ENCODE results near the gene ABTB2. TPM values are rescaled to one million over a fixed set of nuclear protein-coding genes. Genes with fewer than 3 reads are reported as not detected.

The ABTB2 gene
- total and polyA plus RNA-seq, 2 donors (not counting 1 experiment from before 2014, with no cell fraction given), result 1.0 to 5.8 TPM

DNA sequence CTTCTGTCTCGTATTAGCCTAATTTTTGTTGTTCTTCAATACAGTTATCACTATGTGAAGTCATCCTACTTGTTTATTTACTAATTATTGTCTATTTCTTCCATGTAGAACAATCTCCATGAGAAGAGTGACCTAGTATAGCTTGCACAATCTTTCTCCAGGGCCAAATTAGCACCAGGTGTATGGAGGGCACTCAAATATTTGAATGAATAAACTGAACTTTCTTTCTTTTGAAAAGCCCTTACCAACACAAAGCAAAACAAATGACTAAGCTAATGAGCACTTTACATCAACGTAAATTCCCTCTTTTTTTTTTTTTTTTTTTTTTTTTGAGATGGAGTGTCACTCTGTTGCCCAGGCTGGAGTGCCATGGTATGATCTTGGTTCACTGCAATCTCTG, 34.2 kb downstream of the ABTB2 start:
- DNase-seq (ENCODE audit: low read depth in 2 of 2), result no peak
- TF ChIP-seq EZH2 (IDR thresholded peaks at IDR 0.05; ENCODE audit: low read length, missing control alignments), result no peak
- TF ChIP-seq, protein P1, sequence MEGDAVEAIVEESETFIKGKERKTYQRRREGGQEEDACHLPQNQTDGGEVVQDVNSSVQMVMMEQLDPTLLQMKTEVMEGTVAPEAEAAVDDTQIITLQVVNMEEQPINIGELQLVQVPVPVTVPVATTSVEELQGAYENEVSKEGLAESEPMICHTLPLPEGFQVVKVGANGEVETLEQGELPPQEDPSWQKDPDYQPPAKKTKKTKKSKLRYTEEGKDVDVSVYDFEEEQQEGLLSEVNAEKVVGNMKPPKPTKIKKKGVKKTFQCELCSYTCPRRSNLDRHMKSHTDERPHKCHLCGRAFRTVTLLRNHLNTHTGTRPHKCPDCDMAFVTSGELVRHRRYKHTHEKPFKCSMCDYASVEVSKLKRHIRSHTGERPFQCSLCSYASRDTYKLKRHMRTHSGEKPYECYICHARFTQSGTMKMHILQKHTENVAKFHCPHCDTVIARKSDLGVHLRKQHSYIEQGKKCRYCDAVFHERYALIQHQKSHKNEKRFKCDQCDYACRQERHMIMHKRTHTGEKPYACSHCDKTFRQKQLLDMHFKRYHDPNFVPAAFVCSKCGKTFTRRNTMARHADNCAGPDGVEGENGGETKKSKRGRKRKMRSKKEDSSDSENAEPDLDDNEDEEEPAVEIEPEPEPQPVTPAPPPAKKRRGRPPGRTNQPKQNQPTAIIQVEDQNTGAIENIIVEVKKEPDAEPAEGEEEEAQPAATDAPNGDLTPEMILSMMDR (conservative IDR thresholded peaks at IDR 0.05 in 1 of 2, IDR thresholded peaks at IDR 0.05 in 1 of 2; ENCODE audit: low read depth in 1 of 2, low read length in 2 of 2), result no peak
- H3K9me3 ChIP-seq (ENCODE audit: control insufficient read depth, insufficient read depth, low read depth, low read length), result no peaks in the 10 kb centered on the region
- no peaks in the 10 kb centered on the region for H3K36me3 ChIP-seq (ENCODE audit: control insufficient read depth, insufficient read depth, low read length)
- H3K79me2 ChIP-seq (ENCODE audit: control insufficient read depth, insufficient read depth, low read length), result no peaks in the 10 kb centered on the region
- H3K4me3 ChIP-seq (replicated peaks in 1 of 4; ENCODE audit: control extremely low read depth in 1 of 4, insufficient read depth in 1 of 4, low read depth in 3 of 4, low read length in 4 of 4), result no peak overlapping the region
- no peaks in the 10 kb centered on the region for H3K27me3 ChIP-seq (ENCODE audit: control insufficient read depth, insufficient read depth, low read length)
- no peaks in the 10 kb centered on the region for H3K4me1 ChIP-seq (ENCODE audit: control insufficient read depth, extremely low read depth, insufficient read depth, low read length)
- no peak overlapping the region for H3K4me2 ChIP-seq (ENCODE audit: extremely low read depth, insufficient read depth, low read length)
- H3K9ac ChIP-seq (ENCODE audit: insufficient read depth, low read length), result no peak overlapping the region
- no peaks in the 10 kb centered on the region for H4K20me1 ChIP-seq (ENCODE audit: control insufficient read depth, extremely low read depth, insufficient read depth, low read length)
- no peak overlapping the region for H2AFZ ChIP-seq (ENCODE audit: low read length)
- H3K27ac ChIP-seq (ENCODE audit: insufficient read depth, low read length), result no peak overlapping the region

DNA sequence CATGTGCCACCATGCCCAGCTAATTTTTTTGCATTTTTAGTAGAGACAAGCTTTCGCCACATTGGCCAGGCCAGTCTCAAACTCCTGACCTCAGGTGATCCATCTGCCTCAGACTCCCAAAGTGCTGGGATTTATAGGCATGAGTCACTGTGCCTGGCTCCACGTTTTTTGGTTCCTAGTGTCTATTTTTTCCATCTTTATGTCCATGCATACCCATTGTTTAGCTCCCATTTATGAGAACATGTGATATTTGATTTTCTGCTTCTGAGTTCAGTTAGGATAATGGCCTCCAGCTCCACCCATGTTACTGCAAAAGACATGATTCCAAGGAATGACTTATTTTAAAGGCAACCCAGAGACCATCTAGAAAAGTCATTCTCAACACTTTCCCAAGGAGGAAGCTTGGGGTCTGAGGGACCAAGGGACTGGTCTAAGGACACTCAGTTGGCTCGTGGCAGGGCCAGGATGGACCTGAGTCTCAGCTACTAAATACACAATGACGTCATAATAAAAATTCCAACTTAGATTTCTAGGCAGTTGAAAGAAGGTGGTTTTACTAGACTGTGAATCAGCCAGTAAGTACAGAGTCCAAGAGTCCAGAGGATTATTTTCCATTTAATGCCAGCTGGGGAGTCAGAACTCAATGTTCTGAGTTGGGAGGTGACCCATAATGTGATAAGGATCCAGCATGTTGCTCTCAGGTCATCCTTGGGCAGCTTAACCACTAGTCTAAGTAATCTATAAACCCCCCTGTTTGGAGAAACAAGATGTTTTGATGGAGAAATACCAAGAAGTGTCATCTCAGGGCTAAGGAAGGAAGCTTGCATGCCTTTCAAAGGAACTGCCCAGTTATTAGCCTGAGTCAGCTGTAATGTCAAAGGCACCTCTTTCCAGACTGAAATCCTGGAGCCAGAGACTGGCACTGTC, 39.4 kb downstream of the ABTB2 start:
- H3K4me3 ChIP-seq (replicated peaks in 1 of 4; ENCODE audit: control extremely low read depth in 1 of 4, insufficient read depth in 1 of 4, low read depth in 3 of 4, low read length in 4 of 4), result no peak overlapping the region
- H3K9ac ChIP-seq (ENCODE audit: insufficient read depth, low read length), result no peak overlapping the region
- TF ChIP-seq EZH2 (IDR thresholded peaks at IDR 0.05; ENCODE audit: low read length, missing control alignments), result no peak
- TF ChIP-seq, protein P1 (conservative IDR thresholded peaks at IDR 0.05 in 1 of 2, IDR thresholded peaks at IDR 0.05 in 1 of 2; ENCODE audit: low read depth in 1 of 2, low read length in 2 of 2), result no peak
- no peaks in the 10 kb centered on the region for H3K4me1 ChIP-seq (ENCODE audit: control insufficient read depth, extremely low read depth, insufficient read depth, low read length)
- H3K4me2 ChIP-seq (ENCODE audit: extremely low read depth, insufficient read depth, low read length), result no peak overlapping the region
- no peaks in the 10 kb centered on the region for H3K79me2 ChIP-seq (ENCODE audit: control insufficient read depth, insufficient read depth, low read length)
- DNase-seq (ENCODE audit: low read depth in 2 of 2), result peak in 1 of 2 donors; percentile 76
- no peaks in the 10 kb centered on the region for H4K20me1 ChIP-seq (ENCODE audit: control insufficient read depth, extremely low read depth, insufficient read depth, low read length)
- H3K9me3 ChIP-seq (ENCODE audit: control insufficient read depth, insufficient read depth, low read depth, low read length), result no peaks in the 10 kb centered on the region
- no peak overlapping the region for H2AFZ ChIP-seq (ENCODE audit: low read length)
- H3K36me3 ChIP-seq (ENCODE audit: control insufficient read depth, insufficient read depth, low read length), result no peaks in the 10 kb centered on the region
- no peak overlapping the region for H3K27ac ChIP-seq (ENCODE audit: insufficient read depth, low read length)
- no peaks in the 10 kb centered on the region for H3K27me3 ChIP-seq (ENCODE audit: control insufficient read depth, insufficient read depth, low read length)

DNA sequence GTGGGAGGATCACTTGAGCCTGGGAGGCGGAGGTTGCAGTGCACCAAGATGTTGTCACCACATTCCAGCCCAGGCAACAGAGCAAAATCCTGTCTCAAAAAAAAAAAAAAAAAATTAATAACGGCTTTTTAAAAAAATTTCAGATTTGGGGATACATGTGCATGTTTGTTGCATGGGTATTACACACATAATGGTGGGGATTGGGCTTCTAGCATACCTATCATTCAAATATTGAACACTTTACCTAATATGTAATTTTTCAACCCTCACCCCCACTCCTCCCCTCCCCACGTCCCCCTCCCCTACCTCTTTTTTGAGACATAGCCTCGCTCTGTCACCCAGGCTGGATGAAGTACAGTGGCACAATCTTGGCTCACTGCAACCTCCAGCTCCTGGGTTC, 40.1 kb downstream of the ABTB2 start:
- Histone ChIP-seq H2AFZ (ENCODE audit: low read length) (no peak overlapping the region), H4K20me1 (ENCODE audit: control insufficient read depth, extremely low read depth, insufficient read depth, low read length) (no peaks in the 10 kb centered on the region), H3K27ac (ENCODE audit: insufficient read depth, low read length) (no peak overlapping the region), H3K4me3 (replicated peaks in 1 of 4; ENCODE audit: control extremely low read depth in 1 of 4, insufficient read depth in 1 of 4, low read depth in 3 of 4, low read length in 4 of 4) (no peak overlapping the region), H3K79me2 (ENCODE audit: control insufficient read depth, insufficient read depth, low read length) (no peaks in the 10 kb centered on the region), H3K4me2 (ENCODE audit: extremely low read depth, insufficient read depth, low read length) (no peak overlapping the region), H3K4me1 (ENCODE audit: control insufficient read depth, extremely low read depth, insufficient read depth, low read length) (no peaks in the 10 kb centered on the region), H3K27me3 (ENCODE audit: control insufficient read depth, insufficient read depth, low read length) (no peaks in the 10 kb centered on the region), H3K9ac (ENCODE audit: insufficient read depth, low read length) (no peak overlapping the region), H3K9me3 (ENCODE audit: control insufficient read depth, insufficient read depth, low read depth, low read length) (no peaks in the 10 kb centered on the region), H3K36me3 (ENCODE audit: control insufficient read depth, insufficient read depth, low read length) (no peaks in the 10 kb centered on the region)
- no peak for DNase-seq (ENCODE audit: low read depth in 2 of 2)
- TF ChIP-seq EZH2 (IDR thresholded peaks at IDR 0.05; ENCODE audit: low read length, missing control alignments), result no peak
- TF ChIP-seq, protein P1 (conservative IDR thresholded peaks at IDR 0.05 in 1 of 2, IDR thresholded peaks at IDR 0.05 in 1 of 2; ENCODE audit: low read depth in 1 of 2, low read length in 2 of 2), result no peak
